Bronchial epithelial cell (primary cell): ENCODE results near the gene YAF2. TPM values are rescaled to one million over a fixed set of nuclear protein-coding genes. Genes with fewer than 3 reads are reported as not detected.

Experiments used
- DNase-seq: peaks from one replicate; pipeline ENCODE4 v3.0.0-alpha.2; 2010; ENCODE audit warnings: low read depth
- FAIRE-seq: peaks from 2 replicates; lab custom pipeline; 2011; peaks lifted over from hg19 to GRCh38; lab: Jason Lieb, UNC
- H3K27me3 ChIP-seq: 2 replicates; pipeline ENCODE4 v1.5.1; 2011; ENCODE audit warnings: low read length; ENCODE audit not compliant: control insufficient read depth, insufficient read depth
- H3K36me3 ChIP-seq: 2 replicates; pipeline ENCODE4 v1.5.1; 2011; ENCODE audit warnings: low read length; ENCODE audit not compliant: control insufficient read depth, insufficient read depth
- H3K4me3 ChIP-seq: 2 replicates; pipeline ENCODE4 v1.5.1; 2011; ENCODE audit warnings: mild to moderate bottlenecking, low read depth, low read length, control low read depth
- CTCF ChIP-seq: IDR thresholded peaks from 2 replicates; pipeline ENCODE4 v1.5.1; 2011; ENCODE audit warnings: mild to moderate bottlenecking, moderate library complexity, low read length, control low read depth, inconsistent platforms; ENCODE audit not compliant: insufficient read depth, severe bottlenecking
- total RNA-seq: library from RNA; depleted of rRNA; stranded (reverse); fragments of >200 nt; gene quantifications from 2 replicates; pipeline ENCODE4 v1.2.1, GENCODE V29; 2014

Gene YAF2, protein sequence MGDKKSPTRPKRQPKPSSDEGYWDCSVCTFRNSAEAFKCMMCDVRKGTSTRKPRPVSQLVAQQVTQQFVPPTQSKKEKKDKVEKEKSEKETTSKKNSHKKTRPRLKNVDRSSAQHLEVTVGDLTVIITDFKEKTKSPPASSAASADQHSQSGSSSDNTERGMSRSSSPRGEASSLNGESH
- total RNA-seq, result 11.8 and 14.2 TPM in 2 replicates

DNA sequence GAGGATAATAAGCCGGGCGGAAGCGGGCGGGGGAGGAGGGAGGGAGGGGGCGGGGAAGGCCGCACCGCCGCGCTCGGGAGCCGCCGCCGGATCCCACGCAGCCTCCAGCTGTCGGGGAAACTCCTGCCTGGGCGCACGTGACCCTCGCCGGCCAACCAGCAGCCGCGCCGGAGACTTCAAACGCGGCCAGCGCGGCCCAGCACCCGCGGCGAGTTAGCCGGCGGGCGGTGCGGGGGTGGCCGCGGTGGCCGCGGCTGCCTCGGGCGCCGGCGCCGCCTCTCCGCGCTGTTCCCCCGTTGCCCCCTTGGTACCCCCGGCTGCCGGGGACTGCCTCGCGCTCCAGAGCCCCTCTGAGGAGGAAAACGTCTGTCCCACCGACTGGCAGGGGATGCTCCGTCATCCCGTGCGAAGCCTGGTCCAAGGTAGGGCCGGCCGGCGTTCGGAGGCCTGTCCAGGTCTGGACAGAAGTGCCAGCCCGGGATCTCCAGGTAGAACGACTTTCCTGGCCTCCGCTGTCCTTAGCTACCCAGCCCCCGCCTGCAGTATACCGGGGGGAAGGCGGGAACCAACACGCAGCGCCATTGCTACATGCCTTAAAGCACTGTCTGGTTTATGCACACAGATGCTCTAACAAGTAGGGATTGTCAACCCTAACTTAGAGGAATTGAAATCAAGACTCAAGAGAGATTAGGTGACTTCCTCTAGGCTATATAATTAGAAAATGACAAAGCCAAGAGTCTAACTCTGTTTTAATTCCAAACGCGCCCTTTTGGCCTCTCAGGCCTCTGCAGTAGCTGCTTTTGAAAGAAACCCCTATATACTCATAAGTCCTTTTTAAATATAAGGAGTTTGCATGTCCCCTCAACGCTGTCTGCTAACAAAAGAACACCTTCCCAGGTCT is at the start of gene YAF2:
Gene YAF2, minus strand, starts transcription at position 9 of the 901 bp plus-strand sequence. CDS start 68 bp downstream, outside the sequence.
- no peak for FAIRE-seq
- Histone ChIP-seq H3K36me3 (peaks cover 3% of the 10 kb centered on the region), H3K27me3 (no peaks in the 10 kb centered on the region), H3K4me3 (peak within 1 kb of the TSS; percentile 72)
- no peak for TF ChIP-seq CTCF
- DNase-seq, result peak; percentile 64

DNA sequence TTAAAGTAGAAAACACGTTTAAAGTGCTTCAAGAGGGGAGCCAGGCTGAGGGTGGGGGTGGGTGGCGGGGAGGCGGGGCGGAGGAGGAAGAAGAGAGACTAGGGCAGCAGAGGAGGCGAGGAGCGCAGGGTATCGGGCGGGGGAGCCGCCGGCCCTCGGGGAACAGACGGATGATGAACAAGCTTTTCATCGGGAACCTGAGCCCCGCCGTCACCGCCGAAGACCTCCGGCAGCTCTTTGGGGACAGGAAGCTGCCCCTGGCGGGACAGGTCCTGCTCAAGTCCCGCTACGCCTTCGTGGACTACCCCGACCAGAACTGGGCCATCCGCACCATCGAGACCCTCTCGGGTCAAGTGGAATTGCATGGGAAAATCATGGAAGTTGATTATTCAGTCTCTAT is 48.7 kb upstream of the YAF2 start:
- FAIRE-seq, result no peak
- no peak for DNase-seq

DNA sequence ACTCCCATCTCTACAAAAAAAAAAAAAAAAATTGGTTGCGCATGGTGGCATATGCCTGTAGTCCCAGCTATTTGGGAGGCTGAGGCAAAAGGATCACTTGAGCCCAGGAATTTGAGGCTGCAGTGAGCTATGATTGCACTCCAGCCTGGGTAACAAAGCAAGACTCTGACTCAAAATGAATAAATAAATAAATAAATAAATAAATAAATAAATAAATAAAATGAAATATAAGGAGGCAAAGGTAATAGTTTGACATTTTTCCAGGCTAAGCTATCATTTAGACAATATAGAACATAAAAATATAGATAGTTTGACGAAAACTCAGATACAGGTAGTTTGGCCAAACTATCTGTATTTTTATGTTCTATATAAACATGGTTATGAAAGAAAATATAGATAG is 47.4 kb upstream of the YAF2 start:
- H3K36me3 ChIP-seq, result no peaks in the 10 kb centered on the region
- TF ChIP-seq CTCF, result no peak
- DNase-seq, result no peak
- no peak overlapping the region for H3K4me3 ChIP-seq
- FAIRE-seq, result no peak
- H3K27me3 ChIP-seq, result no peaks in the 10 kb centered on the region

More for the DNA sequence above, 48.7 kb upstream of the YAF2 start:
- Histone ChIP-seq H3K36me3 (no peaks in the 10 kb centered on the region), H3K4me3 (no peak overlapping the region), H3K27me3 (no peaks in the 10 kb centered on the region)
- TF ChIP-seq CTCF, result no peak

- no peaks in the 10 kb centered on the region for H3K36me3 ChIP-seq
- H3K4me3 ChIP-seq, result no peak overlapping the region
- H3K27me3 ChIP-seq, result no peaks in the 10 kb centered on the region
- DNase-seq (peak; percentile 18), FAIRE-seq (no peak)
- no peak for TF ChIP-seq CTCF
These were observed 46.8 kb upstream of the YAF2 start for GRCh38 chr12:42284876-42285275.

GRCh38 chr12:42284157-42284556 is 46.1 kb upstream of the YAF2 start:
- no peaks in the 10 kb centered on the region for H3K36me3 ChIP-seq
- no peak for DNase-seq
- TF ChIP-seq CTCF, result no peak
- H3K27me3 ChIP-seq, result no peaks in the 10 kb centered on the region
- no peak for FAIRE-seq
- no peak overlapping the region for H3K4me3 ChIP-seq
